Activated CD8-positive, alpha-beta memory T cell treated with anti-CD3 and anti-CD28 coated beads, Interleukin-2, amount 50 U/mL, for 1 hour (primary cell): Measurements from ENCODE around the gene PLAC9.
"Not testable (repeated sequence)": the region's sequence is repeated elsewhere in the genome, so short reads cannot be mapped to it uniquely, and the experiment has no call there.

Experiments
- DNase-seq: peaks from one replicate; pipeline ENCODE4 v3.0.0-alpha.2; 2020; ENCODE audit errors: extremely low read depth

PLAC9 gene

DNA sequence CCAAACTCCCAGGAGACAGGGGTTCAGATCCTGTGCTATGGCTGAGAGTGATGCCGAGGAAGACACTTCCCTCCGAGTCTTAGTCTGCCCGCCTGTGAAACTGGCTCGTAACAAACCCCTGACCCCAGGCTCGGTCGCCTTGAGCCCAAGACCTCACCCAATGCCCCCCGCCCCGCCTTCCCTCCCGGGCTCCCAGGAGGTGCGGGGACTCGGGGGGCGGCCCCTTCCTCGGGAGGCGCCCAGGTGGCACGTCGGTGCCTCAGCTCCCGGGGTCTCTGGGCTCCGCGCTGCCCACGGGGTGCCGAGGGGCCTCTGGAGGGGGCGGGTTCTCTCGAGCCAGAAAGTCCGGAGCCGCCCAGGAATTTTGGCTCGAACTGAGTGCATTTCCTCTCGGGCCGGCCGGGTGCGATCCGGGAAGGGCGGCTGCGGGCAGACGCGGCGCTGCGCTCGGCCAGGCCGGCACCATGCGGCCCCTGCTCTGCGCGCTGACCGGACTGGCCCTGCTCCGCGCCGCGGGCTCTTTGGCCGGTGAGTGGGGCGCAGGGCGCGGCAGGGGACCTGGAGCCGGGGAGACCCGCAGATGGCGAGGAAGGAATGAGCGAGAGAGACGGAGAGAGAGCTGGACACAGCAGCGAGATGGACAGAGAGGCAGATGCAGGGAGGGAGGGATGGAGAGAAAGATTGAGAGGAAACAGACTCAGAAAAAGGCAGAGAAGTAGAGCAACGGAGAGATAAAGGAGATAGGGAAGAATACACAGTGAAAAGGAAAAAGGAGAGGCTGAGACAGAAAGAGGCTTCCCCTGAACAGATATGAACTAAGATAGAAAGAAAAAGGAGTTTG is at the start of gene PLAC9:
PLAC9 (plus strand) TSS at position 432 of the 841 bp plus-strand sequence; CDS start at position 465, 33 bp downstream.
- DNase-seq = no peak

DNA sequence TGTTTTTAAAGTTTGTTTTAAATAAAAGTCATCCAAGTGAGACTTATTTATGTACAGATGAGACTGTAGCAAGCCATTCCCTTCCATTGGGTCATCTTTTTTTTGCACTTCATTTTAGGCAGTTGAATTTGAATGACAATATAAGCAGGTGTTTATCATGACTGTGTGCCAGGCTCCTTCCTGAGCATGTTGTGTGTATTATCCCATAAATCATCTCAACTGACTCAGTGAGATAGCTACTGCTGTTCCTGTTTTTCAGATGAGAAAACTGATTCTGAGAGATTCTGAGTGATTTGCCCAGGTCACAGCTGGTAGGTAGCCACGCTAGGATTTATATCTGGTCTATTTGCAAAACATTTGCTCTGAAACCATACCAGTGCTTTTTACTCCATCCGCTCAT is 42.4 kb upstream of the PLAC9 start:
- no peak for DNase-seq

DNA sequence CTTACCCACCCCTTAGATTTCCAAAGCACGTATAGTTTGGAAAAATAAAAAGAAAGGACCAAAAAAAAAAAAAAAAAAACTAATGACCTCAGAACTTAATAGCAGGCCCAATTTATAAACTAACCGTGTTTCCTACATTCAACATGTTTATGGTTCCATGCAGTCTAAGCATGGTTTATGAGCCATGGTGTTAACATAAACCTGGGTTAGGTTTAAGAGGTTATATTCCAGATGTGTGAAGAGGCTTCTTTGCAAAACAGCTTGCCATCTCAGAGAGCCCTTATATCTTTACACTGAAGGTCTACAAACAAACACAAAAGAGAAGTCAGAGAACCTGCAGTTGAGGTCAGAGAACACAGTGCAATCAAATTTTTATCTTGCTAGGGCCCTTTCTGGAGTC is 38.3 kb upstream of the PLAC9 start:
- no peak for DNase-seq

GRCh38 chr10:80098272-80098671 is 34.3 kb upstream of the PLAC9 start:
- not testable (repeated sequence) for DNase-seq

DNA sequence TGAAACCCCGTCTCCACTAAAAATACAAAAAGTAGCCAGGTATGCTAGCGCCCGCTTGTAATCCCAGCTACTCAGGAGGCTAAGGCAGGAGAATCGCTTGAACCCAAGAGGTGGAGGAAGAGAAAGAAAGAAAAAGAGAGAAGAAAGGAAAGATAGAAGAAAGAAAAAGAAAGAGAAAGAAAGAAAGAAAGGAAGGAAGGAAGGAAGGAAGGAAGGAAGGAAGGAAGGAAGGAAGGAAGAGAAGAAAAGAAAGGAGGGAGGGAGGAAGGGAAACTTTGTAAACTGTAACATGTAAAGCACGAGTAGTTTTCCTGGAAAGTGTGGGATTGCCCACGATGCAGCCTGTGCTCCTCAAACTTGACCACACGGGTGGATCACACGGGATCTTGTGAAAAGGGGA is 33.2 kb upstream of the PLAC9 start:
- DNase-seq = not testable (repeated sequence)

DNA sequence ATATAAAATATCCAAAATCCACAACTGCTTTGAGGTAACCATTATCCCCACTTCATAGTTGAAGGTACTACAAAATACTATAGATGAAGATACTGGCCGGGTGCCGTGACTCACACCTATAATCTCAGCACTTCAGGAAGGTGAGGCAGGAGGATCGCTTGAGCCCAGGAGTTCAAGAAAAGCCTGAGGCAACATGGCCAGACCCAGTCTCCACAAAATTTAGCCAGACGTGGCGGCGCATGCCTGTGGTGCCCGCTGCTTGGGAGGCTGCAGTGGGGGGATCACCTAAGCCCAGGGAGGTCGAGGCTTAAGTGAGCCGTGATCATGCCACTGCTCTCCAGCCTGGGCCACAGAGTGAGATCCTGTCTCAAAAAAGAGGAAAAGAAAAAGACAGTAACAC is 32.4 kb upstream of the PLAC9 start:
- no peak for DNase-seq

GRCh38 chr10:80100861-80101695 is 31.5 kb upstream of the PLAC9 start:
- DNase-seq = no peak

DNA sequence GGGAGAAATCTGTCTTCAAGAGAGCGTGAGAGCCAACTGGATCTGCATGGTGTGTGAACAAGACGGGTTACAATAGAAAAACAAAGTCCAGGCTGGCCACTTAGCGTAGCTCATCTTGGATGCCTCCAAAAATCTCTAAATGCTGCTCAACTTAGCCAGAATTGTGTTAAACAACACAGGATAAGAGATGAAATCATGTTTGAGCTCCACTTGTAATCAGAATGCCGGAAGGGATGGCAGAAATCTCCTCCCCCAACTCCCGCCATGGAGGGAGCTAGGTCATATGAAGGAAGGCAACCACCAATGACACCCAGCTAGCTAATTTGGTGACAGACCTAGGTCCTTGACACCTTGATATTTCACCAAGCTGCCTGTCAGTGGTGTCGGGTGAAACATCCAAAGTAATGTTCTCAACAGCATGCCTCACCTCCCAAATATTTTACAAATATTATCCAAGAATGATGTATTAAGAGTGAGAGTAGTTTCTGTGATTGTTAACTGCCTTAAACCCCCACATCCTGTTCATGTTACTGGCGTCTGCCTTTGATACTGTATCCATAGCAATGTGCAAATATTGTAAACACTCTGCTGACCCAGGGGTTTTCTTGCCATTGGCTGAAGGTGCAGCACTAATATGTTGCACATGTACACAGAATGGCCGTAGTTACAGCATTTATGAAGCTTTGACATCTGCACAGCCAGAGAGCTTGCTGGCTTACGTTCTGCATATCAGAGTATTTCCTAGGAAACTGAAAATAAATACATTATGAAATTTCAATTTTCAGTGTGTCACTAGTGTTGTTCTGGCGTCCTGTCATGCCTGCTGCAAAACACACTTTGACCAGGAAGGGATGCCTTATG is 28.2 kb upstream of the PLAC9 start:
- DNase-seq = no peak

GRCh38 chr10:80108576-80109239 is 23.8 kb upstream of the PLAC9 start:
- DNase-seq = no peak

- no peak for DNase-seq
Measured at GRCh38 chr10:80110986-80111385, 21.5 kb upstream of the PLAC9 start.

DNA sequence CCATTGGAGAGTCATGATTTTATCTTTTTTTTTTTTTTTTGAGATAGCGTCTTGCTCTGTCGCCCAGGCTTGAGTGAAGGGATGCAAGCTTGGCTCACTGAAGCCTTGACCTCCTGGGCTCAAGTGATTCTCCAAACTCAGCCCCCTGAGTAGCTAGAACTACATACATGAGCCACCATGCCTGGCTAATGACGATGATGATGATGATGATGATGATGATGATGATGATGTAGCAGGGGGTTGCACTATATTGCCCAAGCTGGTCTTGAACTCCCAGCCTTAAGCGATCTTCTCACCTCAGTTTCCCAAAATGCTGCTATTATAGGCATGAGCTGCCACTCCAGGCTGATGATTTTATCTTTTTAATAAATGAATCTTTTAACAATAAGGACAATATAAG is 13.9 kb upstream of the PLAC9 start:
- no peak for DNase-seq

GRCh38 chr10:80122110-80122710 is 10.3 kb upstream of the PLAC9 start:
- DNase-seq = no peak

- DNase-seq = no peak
Measured at GRCh38 chr10:80122746-80123145, 9.8 kb upstream of the PLAC9 start.

GRCh38 chr10:80126876-80127275 is 5.7 kb upstream of the PLAC9 start:
- no peak for DNase-seq

DNA sequence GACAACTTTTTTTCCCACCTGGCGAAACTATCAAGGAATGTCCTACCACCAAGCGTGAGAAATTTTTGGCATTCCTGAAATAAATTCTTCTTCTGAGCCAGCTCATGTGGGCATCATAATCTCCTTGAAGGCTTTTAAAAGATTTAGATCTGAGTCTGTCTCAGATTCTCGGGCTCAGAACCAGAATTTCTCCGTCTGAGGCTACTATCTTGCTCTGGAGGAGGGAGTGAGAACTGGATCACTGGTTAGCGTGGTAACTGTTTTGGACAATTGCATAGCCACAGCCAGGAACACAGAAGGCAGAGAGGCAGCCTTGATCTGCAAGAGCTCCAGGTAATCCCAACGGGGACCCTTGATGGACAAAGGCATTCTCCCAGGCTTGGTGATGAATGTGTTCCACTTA is 1.0 kb upstream of the PLAC9 start:
- no peak for DNase-seq

DNA sequence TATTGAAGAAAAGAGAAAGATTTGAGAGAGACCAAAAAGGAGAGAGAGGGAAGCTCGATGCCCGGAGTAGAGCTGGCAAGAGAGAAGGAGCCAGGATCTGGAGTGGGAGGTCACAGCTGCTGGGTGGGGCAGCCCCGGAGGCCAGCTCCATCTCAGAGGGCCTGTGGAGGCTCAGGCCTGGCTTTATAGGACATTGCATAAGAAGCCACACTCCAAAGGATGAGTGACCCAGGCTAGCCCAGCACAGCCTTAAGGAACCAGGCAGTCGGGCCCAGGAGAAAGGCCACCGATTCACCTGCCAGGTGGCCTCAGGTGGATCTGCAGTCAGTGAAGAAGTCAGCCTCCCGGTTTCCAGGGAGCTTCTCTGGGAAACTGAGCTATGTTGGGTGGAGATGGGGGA is 676 bp downstream of the PLAC9 start:
- DNase-seq = no peak

- not testable (repeated sequence) for DNase-seq
Measured at GRCh38 chr10:80133687-80134086, 1.2 kb downstream of the PLAC9 start.

GRCh38 chr10:80136134-80136571 is 3.6 kb downstream of the PLAC9 start:
- DNase-seq = no peak

GRCh38 chr10:80137031-80137862 is 4.7 kb downstream of the PLAC9 start:
- DNase-seq = no peak

DNA sequence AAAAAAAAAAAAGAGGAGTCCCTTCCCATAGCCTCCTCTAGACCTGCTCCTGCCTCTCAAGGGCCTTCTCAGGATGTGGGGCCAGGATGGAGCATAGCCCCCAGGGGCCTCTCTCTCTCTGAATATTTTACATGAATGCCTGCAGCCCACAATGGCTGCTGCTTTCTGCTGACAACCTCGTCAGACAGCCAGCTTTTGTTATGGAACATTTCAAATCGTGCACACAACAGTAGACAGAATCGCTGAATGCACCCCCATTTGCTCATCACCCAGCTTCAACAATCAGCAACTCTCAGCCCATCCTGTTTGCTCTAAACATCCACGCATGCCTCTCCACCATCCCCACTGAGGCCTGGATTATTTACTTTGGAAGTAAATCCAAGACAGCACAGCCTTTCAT is 5.4 kb downstream of the PLAC9 start:
- no peak for DNase-seq
